Tibial artery (tissue), 4 donors: Measurements from ENCODE around the gene PALLD.
"Not testable (repeated sequence)": the region's sequence is repeated elsewhere in the genome, so short reads cannot be mapped to it uniquely, and the experiment has no call there.

Experiments used
- DNase-seq, 2 donors: peaks; one replicate each; pipeline ENCODE4 v3.0.0-alpha.2; 2019
- H3K27ac ChIP-seq, 2 donors: fragments of 200-600 bp; sonication (generic) in 1 of 2; 1 replicate in 1 of 2; 2 replicates in 1 of 2; pipeline ENCODE4 v1.5.1; 2018 to 2019; ENCODE audit warnings: mild to moderate bottlenecking in 1 of 2
- H3K27me3 ChIP-seq, 2 donors: fragments of 200-600 bp; sonication (generic) in 1 of 2; one replicate each; pipeline versions ENCODE4 v1.5.1 to v1.6.0; 2016 to 2019
- H3K36me3 ChIP-seq, 3 donors: fragments of 200-600 bp; sonication (generic) in 2 of 3; one replicate each; pipeline ENCODE4 v1.5.1; 2016 to 2019; ENCODE audit warnings: mild to moderate bottlenecking in 2 of 3
- H3K4me1 ChIP-seq, 4 donors: fragments of 200-600 bp; sonication (generic) in 2 of 4; 1 replicate in 3 of 4; 2 replicates in 1 of 4; pipeline ENCODE4 v1.5.1; 2016 to 2019
- H3K4me3 ChIP-seq, 2 donors: fragments of 200-600 bp; sonication (generic) in 1 of 2; 1 replicate in 1 of 2; 2 replicates in 1 of 2; pipeline ENCODE4 v1.5.1; 2018 to 2019; ENCODE audit warnings: mild to moderate bottlenecking in 2 of 2
- H3K9me3 ChIP-seq, 3 donors: fragments of 200-600 bp; sonication (generic) in 1 of 3; one replicate each; pipeline ENCODE4 v1.5.1; 2016 to 2019
- intact Hi-C: fragments of 100-400 bp; cut with DNase I; formaldehyde crosslinking; loops from one replicate; pipeline ENCODE4 v1.15.0; 2023; ENCODE audit warnings: low total_unique reads
- TF ChIP-seq, protein P1 (sequence below), 2 experiments: fragments of 200-600 bp in 1 of 2; fragments of 450-650 bp in 1 of 2; IDR thresholded peaks; one replicate each; pipeline ENCODE4 v1.5.1; 2017 to 2019; ENCODE audit warnings: antibody characterized with exemption in 2 of 2, mild to moderate bottlenecking in 1 of 2, moderate library complexity in 1 of 2

The PALLD gene

DNA sequence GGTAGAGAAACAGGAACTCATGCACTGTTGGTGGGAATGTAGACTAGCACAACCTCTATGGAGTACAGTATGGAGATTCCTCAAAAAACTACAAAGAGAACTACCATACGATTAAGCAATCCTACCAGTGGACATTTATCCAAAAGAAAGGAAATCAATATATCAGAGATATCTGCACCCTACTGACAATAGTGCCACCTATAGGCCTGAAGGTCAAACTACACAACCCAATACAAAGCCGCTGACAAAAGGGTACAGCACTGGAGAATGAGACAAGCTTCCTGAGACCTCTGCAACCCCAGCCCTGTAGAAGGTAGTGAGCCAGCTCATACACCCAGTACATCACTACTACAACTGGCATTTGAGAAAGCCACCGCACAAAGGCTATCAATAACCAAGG, 446.1 kb downstream of the PALLD start:
- Histone ChIP-seq H3K27me3 (no peaks in the 10 kb centered on the region), H3K9me3 (peaks cover 0 to 20% (median 0%) of the 10 kb centered on the region in 3 donors), H3K36me3 (no peaks in the 10 kb centered on the region), H3K4me3 (no peak overlapping the region), H3K4me1 (no peaks in the 10 kb centered on the region), H3K27ac (no peak overlapping the region)
- TF ChIP-seq, protein P1, sequence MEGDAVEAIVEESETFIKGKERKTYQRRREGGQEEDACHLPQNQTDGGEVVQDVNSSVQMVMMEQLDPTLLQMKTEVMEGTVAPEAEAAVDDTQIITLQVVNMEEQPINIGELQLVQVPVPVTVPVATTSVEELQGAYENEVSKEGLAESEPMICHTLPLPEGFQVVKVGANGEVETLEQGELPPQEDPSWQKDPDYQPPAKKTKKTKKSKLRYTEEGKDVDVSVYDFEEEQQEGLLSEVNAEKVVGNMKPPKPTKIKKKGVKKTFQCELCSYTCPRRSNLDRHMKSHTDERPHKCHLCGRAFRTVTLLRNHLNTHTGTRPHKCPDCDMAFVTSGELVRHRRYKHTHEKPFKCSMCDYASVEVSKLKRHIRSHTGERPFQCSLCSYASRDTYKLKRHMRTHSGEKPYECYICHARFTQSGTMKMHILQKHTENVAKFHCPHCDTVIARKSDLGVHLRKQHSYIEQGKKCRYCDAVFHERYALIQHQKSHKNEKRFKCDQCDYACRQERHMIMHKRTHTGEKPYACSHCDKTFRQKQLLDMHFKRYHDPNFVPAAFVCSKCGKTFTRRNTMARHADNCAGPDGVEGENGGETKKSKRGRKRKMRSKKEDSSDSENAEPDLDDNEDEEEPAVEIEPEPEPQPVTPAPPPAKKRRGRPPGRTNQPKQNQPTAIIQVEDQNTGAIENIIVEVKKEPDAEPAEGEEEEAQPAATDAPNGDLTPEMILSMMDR (IDR thresholded peaks at IDR 0.05): peak; percentile 19 to 30
- intact Hi-C loops: loop anchor here (10.0 kb wide), 1 partner anchor 428 kb away; no protein-coding TSS in a partner anchor
- DNase-seq: no peak

DNA sequence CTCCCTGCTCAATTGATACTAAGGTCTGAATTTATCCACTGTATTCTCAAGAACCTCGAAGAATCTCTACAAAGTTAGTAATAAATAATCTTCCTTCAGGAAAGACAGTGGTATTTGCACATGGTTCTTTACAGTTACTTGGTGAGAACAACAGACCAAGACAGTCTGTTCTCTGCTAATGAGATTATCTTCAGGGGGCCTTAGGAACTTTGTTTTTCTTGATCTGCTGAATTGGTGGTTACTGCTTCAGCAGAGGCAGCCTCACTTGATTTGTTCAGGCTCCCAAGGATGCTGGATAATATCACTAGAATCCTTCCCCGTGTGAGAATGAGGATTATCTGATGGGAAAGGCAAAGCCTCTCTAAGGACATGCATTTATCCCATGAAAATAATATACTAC, 448.4 kb downstream of the PALLD start:
- Histone ChIP-seq H3K4me3 (no peak overlapping the region), H3K9me3 (peaks cover 0 to 5% (median 0%) of the 10 kb centered on the region in 3 donors), H3K27ac (no peak overlapping the region), H3K4me1 (no peaks in the 10 kb centered on the region), H3K36me3 (no peaks in the 10 kb centered on the region), H3K27me3 (no peaks in the 10 kb centered on the region)
- TF ChIP-seq, protein P1 (IDR thresholded peaks at IDR 0.05): no peak
- DNase-seq: no peak
- intact Hi-C loops: loop anchor here (10.0 kb wide), 1 partner anchor 430 kb away; no protein-coding TSS in a partner anchor

DNA sequence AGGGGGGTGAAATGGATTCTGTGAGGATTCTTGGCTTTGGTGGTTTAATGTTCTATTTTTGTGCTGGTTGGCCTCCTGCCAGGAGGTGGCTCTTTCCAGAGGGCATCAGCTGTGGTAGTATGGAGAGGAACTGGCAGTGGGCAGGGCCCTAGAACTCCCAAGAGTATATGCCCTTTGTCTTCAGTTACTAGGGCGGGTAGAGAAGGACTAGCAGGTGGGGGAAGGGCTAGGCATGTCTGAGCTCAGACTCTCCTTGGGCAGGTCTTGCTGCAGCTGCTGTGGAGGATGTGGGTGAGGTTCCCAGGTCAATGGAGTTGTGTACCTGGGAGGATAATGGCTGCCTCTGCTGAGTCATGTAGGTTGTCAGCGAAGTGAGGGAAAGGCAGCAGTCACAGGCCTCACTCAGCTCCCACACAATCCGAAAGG, 456.0 kb downstream of the PALLD start:
- H3K27me3 ChIP-seq, H3K9me3 ChIP-seq, intact Hi-C loops, H3K4me1 ChIP-seq, DNase-seq, H3K4me3 ChIP-seq, H3K27ac ChIP-seq, H3K36me3 ChIP-seq: not testable (repeated sequence)

DNA sequence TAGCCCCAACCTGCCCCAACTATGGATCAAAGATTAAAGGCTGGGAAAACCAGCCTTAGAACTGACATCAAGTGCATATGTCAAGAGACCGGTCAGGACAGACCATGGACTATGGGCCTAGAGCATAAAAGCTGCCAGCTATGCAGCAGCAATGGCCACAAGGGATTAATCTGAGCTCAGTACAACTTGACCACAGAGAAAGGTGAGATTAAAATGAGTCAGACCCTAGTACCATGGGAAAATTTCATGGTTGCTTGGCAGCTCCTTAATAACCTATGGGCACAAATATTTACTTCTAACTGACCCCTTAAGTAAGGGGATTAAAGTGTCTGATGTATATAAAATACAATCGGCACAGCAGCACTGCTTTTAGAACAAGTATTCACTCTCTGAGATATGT, 458.8 kb downstream of the PALLD start:
- TF ChIP-seq, protein P1 (IDR thresholded peaks at IDR 0.05): no peak
- no peaks in the 10 kb centered on the region for H3K27me3 ChIP-seq
- no peaks in the 10 kb centered on the region for H3K36me3 ChIP-seq
- H3K4me1 ChIP-seq: no peaks in the 10 kb centered on the region
- no peak for DNase-seq
- H3K27ac ChIP-seq: no peak overlapping the region
- no peaks in the 10 kb centered on the region for H3K9me3 ChIP-seq
- intact Hi-C loops: no loop called here
- H3K4me3 ChIP-seq: no peak overlapping the region

DNA sequence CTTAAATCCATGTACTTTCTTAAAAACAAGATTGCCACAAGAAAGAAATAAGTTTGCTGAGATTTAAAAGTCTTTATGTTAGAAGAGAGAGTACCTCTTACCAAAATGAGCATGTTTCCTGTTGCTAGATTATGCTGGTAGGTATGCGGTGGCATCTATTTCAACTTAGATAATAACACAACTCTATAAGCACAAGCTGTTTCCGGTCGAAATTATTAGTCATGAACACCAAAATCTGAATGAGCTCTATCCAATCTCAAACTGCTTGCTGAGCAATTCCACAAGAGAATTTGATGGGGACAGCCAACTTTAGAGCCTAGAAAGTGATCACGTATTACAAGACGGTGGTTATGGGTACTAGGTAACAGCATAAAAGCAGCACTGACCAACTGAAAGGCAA, 463.9 kb downstream of the PALLD start:
- Histone ChIP-seq H3K27me3 (no peaks in the 10 kb centered on the region), H3K4me1 (no peaks in the 10 kb centered on the region), H3K36me3 (no peaks in the 10 kb centered on the region), H3K4me3 (no peak overlapping the region), H3K27ac (no peak overlapping the region), H3K9me3 (peaks cover 0 to 5% (median 0%) of the 10 kb centered on the region in 3 donors)
- intact Hi-C loops: no loop called here
- DNase-seq: no peak
- TF ChIP-seq, protein P1 (IDR thresholded peaks at IDR 0.05): no peak

DNA sequence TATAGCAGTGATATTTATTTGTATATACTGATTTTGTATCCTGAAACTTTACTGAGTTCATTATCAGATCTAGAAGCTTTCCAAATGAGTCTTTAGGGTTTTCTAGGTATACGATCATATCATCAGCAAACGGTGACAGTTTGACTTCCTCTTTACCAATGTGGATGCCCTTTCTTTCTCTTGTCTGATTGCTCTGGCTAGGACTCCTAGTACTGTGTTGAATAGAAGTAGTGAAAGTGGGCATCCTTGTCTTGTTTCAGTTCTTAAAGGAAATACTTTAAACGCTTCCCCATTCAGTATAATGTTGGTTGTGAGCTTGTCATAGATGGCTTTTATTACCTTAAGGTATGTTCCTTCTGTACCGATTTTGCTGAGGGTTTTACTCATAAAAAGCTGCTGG, 475.7 kb downstream of the PALLD start:
- H3K27ac ChIP-seq: no peak overlapping the region

More for the DNA sequence above, 475.7 kb downstream of the PALLD start:
- Histone ChIP-seq H3K27me3 (no peaks in the 10 kb centered on the region), H3K9me3 (peaks cover 3 to 45% (median 12%) of the 10 kb centered on the region in 3 donors), H3K36me3 (peaks cover 28% of the 10 kb centered on the region in 3 donors), H3K4me3 (no peak overlapping the region), H3K4me1 (no peaks in the 10 kb centered on the region)
- DNase-seq: no peak
- TF ChIP-seq, protein P1 (IDR thresholded peaks at IDR 0.05): no peak
- intact Hi-C loops: no loop called here
